HCEC 1CT (cell line): ENCODE measurements around the gene GNAT2.

Experiments
- DNase-seq: peaks from one replicate; pipeline ENCODE4 v3.0.0-alpha.2; 2017

GNAT2 gene

GRCh38 chr1:109626682-109627408 is 7.4 kb upstream of the GNAT2 start:
- DNase-seq = no peak

DNA sequence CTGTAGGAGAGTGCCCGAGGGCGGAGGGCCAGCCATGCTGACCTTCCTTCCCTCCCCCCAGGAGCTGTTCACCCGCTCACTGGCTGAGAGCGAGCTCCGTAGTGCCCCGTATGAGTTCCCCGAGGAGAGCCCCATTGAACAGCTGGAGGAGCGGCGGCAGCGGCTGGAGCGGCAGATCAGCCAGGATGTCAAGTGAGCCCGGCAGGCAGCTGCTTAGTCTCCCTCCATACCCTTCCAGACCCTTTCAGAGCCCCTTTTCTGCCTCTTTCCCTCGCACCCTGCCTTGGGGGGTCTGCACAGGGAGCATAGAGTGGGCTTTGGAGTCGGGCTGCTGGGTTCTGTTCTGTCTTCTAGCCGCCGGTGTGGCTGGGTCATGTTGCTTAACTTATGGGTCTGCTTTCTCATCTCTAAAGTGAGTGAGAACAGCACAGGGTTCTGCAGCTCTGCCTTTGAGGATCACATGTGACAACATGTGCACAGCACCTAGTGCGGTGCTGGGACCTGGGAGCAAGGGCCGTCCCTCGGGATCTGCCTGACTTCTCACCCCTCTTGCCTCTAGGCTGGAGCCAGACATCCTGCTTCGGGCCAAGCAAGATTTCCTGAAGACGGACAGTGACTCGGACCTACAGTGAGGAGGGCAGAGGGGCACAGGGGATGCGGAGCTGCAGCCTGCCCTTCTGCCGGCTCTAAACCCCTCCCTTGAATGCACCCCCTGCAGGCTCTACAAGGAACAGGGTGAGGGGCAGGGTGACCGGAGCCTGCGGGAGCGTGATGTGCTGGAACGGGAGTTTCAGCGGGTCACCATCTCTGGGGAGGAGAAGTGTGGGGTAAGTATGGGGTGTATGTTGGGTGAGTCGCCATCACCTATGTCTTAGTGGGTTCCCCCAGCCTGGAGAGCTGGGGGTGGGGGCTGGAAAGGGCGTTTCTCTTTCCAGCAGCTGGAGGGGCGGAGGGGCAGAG is 6.5 kb upstream of the GNAT2 start:
- no peak for DNase-seq

- DNase-seq = no peak
Measured at GRCh38 chr1:109625176-109625575, 5.8 kb upstream of the GNAT2 start.

GRCh38 chr1:109624201-109625010 is 5.0 kb upstream of the GNAT2 start:
- no peak for DNase-seq

- no peak for DNase-seq
Measured at GRCh38 chr1:109623601-109624161, 4.3 kb upstream of the GNAT2 start.

DNA sequence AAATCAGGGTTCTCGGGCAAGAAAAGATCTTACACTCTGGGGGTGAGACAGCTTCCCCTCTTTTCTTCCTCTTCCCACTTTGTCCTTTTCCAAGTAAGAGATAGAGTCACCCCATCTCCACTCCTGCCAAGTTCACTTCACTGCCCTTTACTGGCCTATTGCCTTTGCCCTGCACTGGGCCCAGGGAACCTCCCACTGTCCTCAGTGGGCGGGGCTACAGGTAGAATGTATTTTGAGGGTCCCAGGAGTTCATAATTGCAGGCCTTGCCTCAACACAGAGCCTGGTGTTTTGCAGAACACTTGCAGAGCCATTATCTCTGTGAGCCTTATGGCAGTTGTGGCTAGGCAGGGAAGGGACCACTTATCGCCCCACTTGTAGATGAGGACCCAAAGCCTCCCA is 3.5 kb upstream of the GNAT2 start:
- DNase-seq = no peak

DNA sequence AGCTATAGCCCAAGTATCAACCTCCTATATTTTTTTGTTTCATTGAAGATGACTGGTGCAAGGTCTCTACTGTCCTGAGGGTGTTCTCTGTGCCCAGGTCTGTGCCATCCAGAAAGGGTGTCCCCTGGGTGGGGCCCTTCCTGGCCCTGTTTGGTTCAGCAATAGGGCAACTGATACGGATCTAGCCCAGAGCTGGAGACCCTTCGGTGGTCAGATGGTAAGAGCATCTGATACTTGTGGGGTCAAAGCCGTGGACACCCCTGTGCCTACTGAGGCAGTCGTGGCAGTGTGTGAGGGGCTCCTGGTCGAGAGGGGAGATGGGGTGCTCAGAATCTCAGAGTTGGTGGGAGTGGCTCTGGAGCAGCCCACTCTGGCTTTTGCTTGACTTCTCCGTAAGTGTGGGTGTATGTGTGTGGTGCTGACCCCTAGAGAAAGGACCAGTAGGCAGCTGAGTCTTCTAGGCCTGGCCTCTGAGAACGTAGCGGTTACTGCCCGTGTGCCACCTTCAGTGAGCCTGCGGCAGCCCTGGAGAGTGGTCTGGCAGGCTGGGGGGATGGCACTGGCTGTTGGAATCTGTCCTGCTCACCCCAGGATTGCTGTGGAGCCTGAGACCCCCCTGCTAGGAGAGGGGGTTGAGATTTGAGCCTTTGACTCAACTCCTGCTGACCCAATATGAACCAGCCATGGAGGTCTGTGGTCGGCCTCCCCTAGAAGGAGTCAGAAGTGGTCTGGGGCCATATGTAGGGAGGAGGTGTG is 2.9 kb upstream of the GNAT2 start:
- no peak for DNase-seq

DNA sequence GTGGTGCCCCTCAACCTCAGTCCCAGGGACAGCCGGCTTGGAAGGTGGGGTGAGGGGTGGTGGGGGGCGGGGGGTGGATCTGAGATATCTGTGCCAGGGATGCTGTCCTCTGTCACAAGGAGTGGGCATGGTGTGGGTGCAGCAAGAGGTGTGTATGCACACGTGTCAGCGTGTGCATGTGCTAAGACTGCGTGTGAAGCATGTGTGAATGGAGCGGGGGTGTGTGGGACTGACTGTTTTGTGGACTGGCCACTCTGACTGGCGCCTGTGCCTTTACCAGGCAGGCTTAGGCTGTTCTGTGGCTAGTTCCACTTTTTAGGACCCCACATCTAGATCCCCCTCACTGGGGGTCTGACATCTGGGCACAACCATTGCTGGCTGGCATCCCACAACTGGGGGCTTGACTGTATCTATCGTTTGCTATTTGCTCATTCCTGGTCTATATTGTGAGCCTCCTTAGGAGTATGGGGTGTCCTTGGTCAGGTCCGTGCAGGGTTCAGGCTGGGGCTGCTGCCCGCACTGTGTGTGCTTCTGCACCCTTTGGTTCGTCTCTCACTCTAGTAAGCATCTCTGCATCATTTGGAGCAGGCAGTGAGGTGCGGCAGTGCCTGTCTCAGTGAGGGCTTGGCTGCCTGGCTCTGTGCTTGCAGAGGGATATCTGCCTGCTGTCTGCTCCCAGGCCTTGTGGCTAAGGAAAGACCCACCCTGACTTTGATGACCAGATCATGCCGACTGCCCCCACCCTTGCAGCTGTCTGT is 2.1 kb upstream of the GNAT2 start:
- DNase-seq = no peak

GRCh38 chr1:109620841-109621286 is 1.4 kb upstream of the GNAT2 start:
- DNase-seq = peak; percentile 93

GRCh38 chr1:109620401-109620791 is 980 bp upstream of the GNAT2 start:
- peak; percentile 53 for DNase-seq

GRCh38 chr1:109618661-109619575 is 498 bp downstream of the GNAT2 start:
- no peak for DNase-seq

DNA sequence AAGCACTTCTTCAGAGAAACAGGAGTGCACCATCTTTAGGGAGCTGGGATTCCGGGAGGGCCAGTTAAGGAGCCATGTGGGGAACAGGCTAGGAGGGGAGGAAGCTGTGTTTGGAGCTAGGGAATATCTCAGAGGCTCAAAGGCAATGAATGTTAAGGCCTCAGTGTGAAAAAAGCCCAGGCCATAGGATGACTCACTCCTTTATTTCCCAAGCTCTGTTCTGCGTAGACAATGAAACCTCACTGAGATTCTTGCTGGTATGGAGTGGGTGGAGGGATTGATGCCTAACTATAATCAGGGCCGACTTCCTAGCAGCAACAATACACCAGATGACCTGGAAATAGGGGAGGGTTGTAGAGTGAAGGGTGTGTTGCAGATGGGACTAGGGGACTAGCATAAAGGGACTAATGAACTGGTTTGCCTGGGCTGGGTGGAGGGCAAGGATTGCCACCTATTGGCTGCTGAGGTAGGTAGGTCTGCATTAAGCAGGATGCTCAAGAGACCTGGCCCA is 2.1 kb downstream of the GNAT2 start:
- peak; percentile 87 for DNase-seq

DNA sequence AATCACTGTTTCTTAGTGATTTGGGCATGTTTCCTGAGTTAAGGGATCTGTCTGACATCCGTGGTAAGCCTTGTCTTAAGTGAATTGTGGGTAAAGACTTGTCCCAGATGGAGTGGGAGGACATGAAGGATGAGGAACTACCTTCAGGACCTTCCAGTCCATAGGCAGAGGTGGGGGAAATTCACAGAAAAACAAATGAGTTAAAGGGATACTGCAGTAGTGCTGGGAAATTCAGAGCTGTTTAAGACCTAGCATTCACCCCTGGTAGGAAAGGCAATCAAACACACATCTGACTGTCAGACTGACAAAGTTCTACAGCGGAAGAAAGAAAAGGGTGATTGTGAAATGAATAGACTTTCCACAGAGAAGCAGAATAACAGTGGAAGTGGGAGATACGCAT is 3.0 kb downstream of the GNAT2 start:
- DNase-seq = no peak

DNA sequence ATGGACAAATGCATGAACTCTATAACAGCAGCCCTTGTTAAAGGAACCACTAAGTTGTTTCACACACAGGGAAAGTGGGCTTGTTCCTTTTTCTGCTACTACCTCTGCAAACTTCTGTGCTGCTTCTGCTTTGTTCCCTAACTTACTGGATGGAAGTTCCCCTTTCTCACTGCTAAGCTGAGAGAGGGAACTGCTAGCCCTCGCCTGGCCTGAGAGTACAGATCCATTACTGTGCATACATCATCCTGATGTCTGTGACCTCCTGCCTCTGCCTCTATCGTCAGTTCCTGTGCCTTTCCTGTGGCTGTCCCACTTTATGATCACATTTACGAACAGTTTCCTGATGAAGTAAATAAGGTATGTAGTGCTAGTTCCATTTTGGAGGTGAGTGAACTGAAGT is 3.5 kb downstream of the GNAT2 start:
- DNase-seq = no peak

- no peak for DNase-seq
Measured at GRCh38 chr1:109613361-109614147, 5.9 kb downstream of the GNAT2 start.

DNA sequence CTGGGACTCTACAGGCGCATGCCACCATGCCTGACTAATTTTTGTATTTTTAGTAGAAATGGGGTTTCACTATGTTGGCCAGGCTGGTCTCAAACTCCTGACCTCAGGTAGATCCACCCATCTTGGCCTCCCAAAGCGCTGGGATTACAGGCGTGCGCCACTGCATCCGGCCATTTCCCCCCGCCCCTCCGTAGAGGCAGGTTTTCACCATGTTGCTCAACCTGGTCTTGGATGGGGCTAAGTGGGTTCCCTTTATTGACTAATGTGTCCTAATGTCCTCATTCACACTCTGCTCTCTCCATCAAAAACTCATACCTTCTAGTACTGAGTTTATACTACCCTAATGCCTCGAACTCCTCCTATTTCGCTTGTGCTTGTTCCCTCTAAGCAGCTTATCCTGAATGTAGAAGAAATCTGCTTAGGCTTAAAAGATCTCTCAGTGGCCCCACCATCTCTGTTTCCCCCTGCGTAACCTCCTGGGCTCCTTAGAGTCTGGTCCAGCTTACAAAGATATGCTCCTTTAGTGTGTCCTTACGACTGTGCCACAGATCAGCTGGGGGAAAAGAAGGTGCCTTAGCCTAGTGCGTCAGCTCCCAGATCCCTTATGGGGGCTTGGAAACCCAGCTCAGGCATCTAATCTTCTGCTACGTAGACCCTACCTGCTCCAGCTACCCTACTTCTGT is 8.0 kb downstream of the GNAT2 start:
- no peak for DNase-seq

- DNase-seq = no peak
Measured at GRCh38 chr1:109610609-109611307, 8.7 kb downstream of the GNAT2 start.

DNA sequence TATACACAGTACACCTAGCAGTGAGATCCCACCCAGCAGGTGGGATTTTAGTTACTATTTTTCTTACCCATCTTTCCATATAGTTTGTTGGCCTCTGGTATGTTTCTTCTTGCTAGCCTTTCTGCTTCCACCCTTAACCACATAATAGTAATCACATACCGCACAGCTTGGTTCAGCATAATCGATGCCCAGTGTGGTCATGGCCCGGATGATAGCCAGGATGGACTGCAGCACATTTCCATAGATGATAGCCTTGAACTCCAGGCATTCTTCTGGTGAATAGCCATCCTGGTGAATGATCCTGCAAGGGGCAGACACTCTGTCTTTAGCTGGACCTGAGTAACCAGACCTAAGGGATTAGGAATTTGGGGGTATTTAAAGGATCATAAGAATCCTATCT is 9.5 kb downstream of the GNAT2 start:
- no peak for DNase-seq
